ENCODE measurements around the gene NLRP2B. TPM values are rescaled to one million over a fixed set of nuclear protein-coding genes. Genes with fewer than 3 reads are reported as not detected.

Gene NLRP2B
- total RNA-seq, 2 experiments from 2014 or later: not detected

- Mint-ChIP-seq H3K4me1 (ENCODE audit: low read depth) (no peaks in the 10 kb centered on the region), H3K9me3 (peaks cover 9% of the 10 kb centered on the region), H3K4me3 (no peak overlapping the region), H3K36me3 (ENCODE audit: low read depth) (no peaks in the 10 kb centered on the region), H3K27me3 (no peaks in the 10 kb centered on the region), H3K27ac (no peak overlapping the region)
- TF ChIP-seq CTCF (IDR thresholded peaks at IDR 0.05): no peak
- POLR2A ChIA-PET: no interaction called here
- no peak for DNase-seq
- ATAC-seq: no peak
- intact Hi-C loops (cut with micrococcal nuclease): no loop called here
- CTCF ChIA-PET: no interaction called here
These were observed 4.7 kb downstream of the NLRP2B start for GRCh38 chrX:57675320-57675719.

- no peaks in the 10 kb centered on the region for H3K27me3 Mint-ChIP-seq
- H3K4me1 Mint-ChIP-seq (ENCODE audit: low read depth): no peaks in the 10 kb centered on the region
- intact Hi-C loops (cut with micrococcal nuclease): no loop called here
- H3K9me3 Mint-ChIP-seq: peaks cover 9% of the 10 kb centered on the region
- CTCF ChIA-PET: no interaction called here
- no peaks in the 10 kb centered on the region for H3K36me3 Mint-ChIP-seq (ENCODE audit: low read depth)
- POLR2A ChIA-PET: no interaction called here
- ATAC-seq (no peak), DNase-seq (no peak)
- no peak for TF ChIP-seq CTCF (IDR thresholded peaks at IDR 0.05)
- no peak overlapping the region for H3K4me3 Mint-ChIP-seq
- no peak overlapping the region for H3K27ac Mint-ChIP-seq
These were observed 5.2 kb downstream of the NLRP2B start for GRCh38 chrX:57674861-57675260.

GRCh38 chrX:57669961-57670360, 10.1 kb downstream of the NLRP2B start:
- H3K36me3 Mint-ChIP-seq (ENCODE audit: low read depth): no peaks in the 10 kb centered on the region
- intact Hi-C loops (cut with micrococcal nuclease): no loop called here
- DNase-seq (no peak), ATAC-seq (no peak)
- no peak for TF ChIP-seq CTCF (IDR thresholded peaks at IDR 0.05)
- H3K9me3 Mint-ChIP-seq: peaks cover 9% of the 10 kb centered on the region
- no peak overlapping the region for H3K27ac Mint-ChIP-seq
- CTCF ChIA-PET: no interaction called here
- POLR2A ChIA-PET: no interaction called here
- no peaks in the 10 kb centered on the region for H3K27me3 Mint-ChIP-seq
- no peaks in the 10 kb centered on the region for H3K4me1 Mint-ChIP-seq (ENCODE audit: low read depth)
- H3K4me3 Mint-ChIP-seq: no peak overlapping the region

GRCh38 chrX:57667010-57667409, 13.1 kb downstream of the NLRP2B start:
- POLR2A ChIA-PET: no interaction called here
- H3K36me3 Mint-ChIP-seq (ENCODE audit: low read depth): no peaks in the 10 kb centered on the region
- no peak overlapping the region for H3K27ac Mint-ChIP-seq
- H3K27me3 Mint-ChIP-seq: no peaks in the 10 kb centered on the region
- no peaks in the 10 kb centered on the region for H3K4me1 Mint-ChIP-seq (ENCODE audit: low read depth)
- DNase-seq: no peak
- no peak for TF ChIP-seq CTCF (IDR thresholded peaks at IDR 0.05)
- H3K9me3 Mint-ChIP-seq: no peaks in the 10 kb centered on the region
- H3K4me3 Mint-ChIP-seq: no peak overlapping the region
- CTCF ChIA-PET: no interaction called here
- intact Hi-C loops (cut with micrococcal nuclease): no loop called here
- no peak for ATAC-seq

- Mint-ChIP-seq H3K27ac (no peak overlapping the region), H3K27me3 (no peaks in the 10 kb centered on the region), H3K9me3 (peaks cover 1% of the 10 kb centered on the region), H3K4me1 (ENCODE audit: low read depth) (no peaks in the 10 kb centered on the region), H3K4me3 (no peak overlapping the region), H3K36me3 (ENCODE audit: low read depth) (no peaks in the 10 kb centered on the region)
- intact Hi-C loops (cut with micrococcal nuclease): no loop called here
- POLR2A ChIA-PET: no interaction called here
- CTCF ChIA-PET: no interaction called here
- ATAC-seq (no peak), DNase-seq (no peak)
- no peak for TF ChIP-seq CTCF (IDR thresholded peaks at IDR 0.05)
These were observed 25.0 kb downstream of the NLRP2B start for GRCh38 chrX:57655065-57655464.
